GM12801 (cell line): ENCODE results near the gene CSNK1E.

Experiments used
- TF ChIP-seq, protein P1 (sequence below): IDR thresholded peaks from one replicate; pipeline ENCODE4 v1.5.1; 2011; ENCODE audit warnings: control low read depth; ENCODE audit not compliant: insufficient read length; ENCODE audit errors: extremely low read depth

The CSNK1E gene

DNA sequence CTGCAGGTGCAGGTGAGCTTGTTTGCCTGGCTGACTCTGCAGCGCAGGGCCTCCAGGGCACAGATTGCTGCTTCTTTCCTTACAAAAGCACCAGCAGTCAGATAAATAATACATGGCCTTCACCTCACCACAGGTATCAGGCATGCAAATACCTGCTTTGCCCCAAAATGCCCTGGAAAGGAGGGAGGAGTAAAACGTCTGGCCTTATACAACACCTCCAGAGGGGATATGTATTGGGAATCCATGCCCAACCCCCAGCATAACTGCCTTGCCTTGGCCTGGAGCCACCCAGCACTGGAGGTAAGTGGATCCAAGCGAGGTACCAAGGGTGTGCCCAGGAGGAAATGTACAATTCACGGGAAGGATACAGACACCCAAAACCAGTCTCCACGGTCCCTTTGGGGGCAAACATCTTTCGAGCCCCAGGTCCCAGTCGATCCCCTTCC is 45.3 kb downstream of the CSNK1E start:
- TF ChIP-seq, protein P1, sequence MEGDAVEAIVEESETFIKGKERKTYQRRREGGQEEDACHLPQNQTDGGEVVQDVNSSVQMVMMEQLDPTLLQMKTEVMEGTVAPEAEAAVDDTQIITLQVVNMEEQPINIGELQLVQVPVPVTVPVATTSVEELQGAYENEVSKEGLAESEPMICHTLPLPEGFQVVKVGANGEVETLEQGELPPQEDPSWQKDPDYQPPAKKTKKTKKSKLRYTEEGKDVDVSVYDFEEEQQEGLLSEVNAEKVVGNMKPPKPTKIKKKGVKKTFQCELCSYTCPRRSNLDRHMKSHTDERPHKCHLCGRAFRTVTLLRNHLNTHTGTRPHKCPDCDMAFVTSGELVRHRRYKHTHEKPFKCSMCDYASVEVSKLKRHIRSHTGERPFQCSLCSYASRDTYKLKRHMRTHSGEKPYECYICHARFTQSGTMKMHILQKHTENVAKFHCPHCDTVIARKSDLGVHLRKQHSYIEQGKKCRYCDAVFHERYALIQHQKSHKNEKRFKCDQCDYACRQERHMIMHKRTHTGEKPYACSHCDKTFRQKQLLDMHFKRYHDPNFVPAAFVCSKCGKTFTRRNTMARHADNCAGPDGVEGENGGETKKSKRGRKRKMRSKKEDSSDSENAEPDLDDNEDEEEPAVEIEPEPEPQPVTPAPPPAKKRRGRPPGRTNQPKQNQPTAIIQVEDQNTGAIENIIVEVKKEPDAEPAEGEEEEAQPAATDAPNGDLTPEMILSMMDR, result no peak

DNA sequence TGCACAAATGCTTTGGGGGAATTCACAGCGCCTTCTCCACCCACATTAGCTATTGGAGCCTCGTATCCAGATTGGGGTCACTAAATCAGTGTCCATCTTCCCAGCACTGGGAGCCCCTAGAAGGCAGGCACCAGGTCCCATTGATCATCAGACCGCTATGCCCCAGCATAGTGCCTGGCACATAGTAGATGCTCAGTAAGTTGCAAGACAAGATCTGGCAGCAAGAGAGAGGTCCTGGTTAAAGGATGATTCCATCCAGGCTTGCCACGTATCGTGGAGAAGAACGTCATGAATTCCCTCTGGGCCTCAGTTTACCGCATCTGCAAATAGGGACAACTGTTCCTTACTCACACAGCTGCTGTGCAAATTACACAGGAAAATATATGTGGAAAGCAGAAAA is 46.1 kb downstream of the CSNK1E start:
- TF ChIP-seq, protein P1, result no peak

DNA sequence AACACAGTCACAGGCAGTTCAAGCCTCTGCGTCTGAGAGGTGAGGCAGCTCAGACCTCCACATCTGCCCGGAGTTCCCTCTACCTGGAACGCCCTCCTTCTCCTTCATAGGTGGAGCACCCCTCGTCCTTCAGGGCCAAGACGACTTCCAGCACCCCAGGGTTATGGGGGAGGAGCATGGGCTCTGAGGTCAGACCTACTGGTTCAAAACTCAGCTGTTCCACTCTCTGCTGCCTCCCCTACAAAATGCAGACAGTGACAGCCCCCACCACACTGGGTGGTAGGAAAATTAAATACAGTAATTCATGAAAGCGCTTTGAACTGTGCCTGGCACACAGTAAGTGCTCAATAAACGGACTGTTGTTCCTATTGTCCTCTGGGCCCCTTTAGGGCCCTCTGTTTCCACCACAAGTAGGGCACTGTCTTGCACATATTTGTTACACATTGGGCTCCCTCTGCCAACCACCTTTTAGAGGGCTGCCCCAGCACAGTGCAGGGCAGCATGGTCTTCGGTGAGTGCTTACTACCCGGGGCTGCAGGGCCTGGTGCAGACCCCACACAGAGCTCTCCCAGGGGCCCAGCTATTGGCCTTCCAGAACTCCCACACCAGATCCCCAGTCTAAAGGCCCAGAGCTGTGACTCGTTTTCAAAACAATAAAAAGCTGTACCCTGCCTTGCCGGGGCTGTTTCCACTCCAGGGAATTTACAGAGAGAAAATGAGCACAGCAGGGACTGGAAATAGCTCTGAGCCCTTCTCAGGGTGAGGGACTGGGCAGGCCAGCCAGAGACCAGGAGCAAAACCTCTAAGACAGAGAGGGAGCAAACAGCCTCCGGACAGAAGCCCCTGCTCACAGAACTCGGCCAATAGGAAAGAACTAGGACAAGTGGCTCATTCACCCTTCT is 46.9 kb downstream of the CSNK1E start:
- TF ChIP-seq, protein P1, result no peak

DNA sequence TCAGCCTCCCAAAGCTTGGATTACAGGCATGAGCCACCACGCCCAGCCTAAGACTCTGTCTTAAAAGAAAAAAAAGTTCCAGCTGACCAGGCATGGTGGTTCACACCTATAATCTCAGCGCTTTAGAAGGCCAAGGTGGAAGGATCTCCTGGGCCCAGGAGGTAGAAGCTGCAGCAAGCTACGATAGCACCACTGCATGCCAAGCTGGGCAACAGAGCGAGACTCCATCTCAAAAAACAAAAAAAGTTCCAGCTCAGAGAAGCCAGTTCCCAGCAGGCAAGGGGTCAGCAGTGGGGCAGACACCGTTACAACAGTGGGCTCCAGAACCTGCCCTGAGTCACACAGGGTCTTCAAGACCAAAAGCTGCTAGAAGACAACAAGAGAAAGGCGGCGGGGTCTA is 47.8 kb downstream of the CSNK1E start:
- TF ChIP-seq, protein P1, result no peak

DNA sequence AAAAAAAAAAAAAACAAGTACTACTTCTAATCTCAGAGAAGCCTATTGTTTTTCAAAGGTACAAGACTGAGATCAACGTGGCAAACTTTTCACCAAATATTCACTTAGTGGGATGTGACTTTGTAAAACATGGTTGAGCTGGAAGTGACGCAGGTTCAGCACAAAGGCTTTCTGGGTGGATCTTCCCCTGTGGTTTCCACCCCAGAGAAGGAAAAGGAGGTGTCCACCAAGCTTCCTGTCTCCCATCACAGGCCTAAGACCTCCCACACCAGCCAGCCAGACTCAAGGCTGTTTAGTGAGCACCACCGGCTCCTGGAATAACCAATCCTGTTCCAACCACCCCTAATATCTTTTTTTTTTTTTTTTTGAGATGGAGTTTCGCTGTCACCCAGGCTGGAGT is 50.1 kb downstream of the CSNK1E start:
- TF ChIP-seq, protein P1, result no peak

DNA sequence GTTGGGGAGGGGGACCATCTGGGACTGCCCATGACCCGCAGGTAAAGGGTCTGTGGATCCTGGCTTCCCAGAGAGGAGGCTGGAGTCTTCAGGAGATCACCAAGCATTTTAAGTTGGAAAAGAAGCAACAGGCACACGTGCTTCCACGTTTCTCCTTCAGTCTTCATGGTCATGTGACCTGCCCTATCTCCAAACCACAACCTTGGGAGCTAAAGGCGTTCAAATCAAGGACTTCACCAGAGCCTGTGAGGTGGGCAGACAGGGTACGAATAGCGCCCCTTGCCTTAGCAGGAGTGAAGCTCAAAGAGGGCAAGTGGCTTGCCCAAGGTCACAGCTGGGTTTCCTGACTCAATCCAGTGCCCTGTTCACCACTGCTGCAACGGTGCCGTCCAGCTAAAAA is 51.1 kb downstream of the CSNK1E start:
- TF ChIP-seq, protein P1, result no peak

DNA sequence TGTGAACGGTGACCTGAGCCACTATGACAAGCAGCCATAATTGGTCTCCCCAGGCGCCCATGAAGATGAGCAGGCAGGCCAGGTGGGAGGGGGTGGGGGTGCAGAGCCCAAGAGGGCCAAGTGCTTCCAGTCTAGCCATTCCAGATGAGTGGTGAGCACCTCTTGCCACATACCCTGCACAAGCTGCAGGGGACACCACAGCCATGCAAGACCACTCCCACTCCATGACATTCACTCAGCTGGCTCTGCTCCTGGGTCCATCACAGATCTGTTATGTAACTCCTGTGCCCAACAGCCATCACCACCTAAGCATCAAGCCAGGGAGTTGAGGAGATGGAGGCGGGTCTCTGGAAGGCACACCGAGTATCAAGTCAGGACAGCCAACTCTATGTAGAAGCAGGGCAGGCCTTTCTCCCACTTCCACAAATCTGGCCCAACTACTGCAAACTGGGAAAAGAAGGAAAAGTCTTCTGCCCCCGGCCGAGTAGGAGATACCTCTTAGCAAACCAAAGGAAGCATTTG is 52.9 kb downstream of the CSNK1E start:
- TF ChIP-seq, protein P1, result no peak
